ENCODE results near the gene TP53. TPM values are rescaled to one million over a fixed set of nuclear protein-coding genes. Genes with fewer than 3 reads are reported as not detected.

TP53 gene
- polyA plus RNA-seq, 3 donors, result 16.2 to 35.1 (median 25.8) TPM

DNA sequence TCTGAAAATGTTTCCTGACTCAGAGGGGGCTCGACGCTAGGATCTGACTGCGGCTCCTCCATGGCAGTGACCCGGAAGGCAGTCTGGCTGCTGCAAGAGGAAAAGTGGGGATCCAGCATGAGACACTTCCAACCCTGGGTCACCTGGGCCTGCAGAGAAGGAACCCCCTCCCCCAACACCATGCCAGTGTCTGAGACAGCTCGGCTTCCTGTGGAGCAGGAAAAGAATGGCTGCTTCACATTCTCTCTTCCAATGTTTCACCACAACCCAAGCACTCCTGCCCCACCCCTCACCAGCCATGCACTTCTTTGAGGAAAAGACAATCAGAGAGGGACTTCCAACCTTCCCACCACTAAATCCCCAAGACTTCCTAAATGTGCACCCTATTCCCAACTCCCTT, 10.8 kb downstream of the TP53 start:
- H3K27me3 Mint-ChIP-seq (ENCODE audit: low read depth in 3 of 3), result peaks cover 0 to 3% (median 0%) of the 10 kb centered on the region in 3 donors
- intact Hi-C loops (cut with micrococcal nuclease), result no loop called here
- TF ChIP-seq, protein P1, sequence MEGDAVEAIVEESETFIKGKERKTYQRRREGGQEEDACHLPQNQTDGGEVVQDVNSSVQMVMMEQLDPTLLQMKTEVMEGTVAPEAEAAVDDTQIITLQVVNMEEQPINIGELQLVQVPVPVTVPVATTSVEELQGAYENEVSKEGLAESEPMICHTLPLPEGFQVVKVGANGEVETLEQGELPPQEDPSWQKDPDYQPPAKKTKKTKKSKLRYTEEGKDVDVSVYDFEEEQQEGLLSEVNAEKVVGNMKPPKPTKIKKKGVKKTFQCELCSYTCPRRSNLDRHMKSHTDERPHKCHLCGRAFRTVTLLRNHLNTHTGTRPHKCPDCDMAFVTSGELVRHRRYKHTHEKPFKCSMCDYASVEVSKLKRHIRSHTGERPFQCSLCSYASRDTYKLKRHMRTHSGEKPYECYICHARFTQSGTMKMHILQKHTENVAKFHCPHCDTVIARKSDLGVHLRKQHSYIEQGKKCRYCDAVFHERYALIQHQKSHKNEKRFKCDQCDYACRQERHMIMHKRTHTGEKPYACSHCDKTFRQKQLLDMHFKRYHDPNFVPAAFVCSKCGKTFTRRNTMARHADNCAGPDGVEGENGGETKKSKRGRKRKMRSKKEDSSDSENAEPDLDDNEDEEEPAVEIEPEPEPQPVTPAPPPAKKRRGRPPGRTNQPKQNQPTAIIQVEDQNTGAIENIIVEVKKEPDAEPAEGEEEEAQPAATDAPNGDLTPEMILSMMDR (IDR thresholded peaks at IDR 0.05), result no peak
- Histone ChIP-seq H3K4me2 (replicated peaks; ENCODE audit: extremely low read depth, low read length, poor library complexity, severe bottlenecking) (no peak overlapping the region), H3K79me2 (ENCODE audit: insufficient read depth, low read length) (peaks cover 18% of the 10 kb centered on the region), H3K27ac (ENCODE audit: low read depth in 1 of 2, low read length in 2 of 2) (no peak overlapping the region), H3K4me3 (replicated peaks in 1 of 3; ENCODE audit: low read depth in 2 of 3, low read length in 3 of 3) (no peak overlapping the region), H4K20me1 (ENCODE audit: insufficient read depth, low read length) (peaks cover 40% of the 10 kb centered on the region), H3K36me3 (replicated peaks in 1 of 2; ENCODE audit: control insufficient read depth in 1 of 2, insufficient read depth in 2 of 2, low read length in 2 of 2) (peaks cover 37 to 51% of the 10 kb centered on the region in 2 donors), H3K9ac (ENCODE audit: insufficient read depth, low read length, poor library complexity, severe bottlenecking) (no peak overlapping the region), H2AFZ (ENCODE audit: insufficient read depth, low read depth, low read length, poor library complexity, severe bottlenecking) (no peak overlapping the region), H3K4me1 (ENCODE audit: control insufficient read depth in 1 of 2, insufficient read depth in 2 of 2, low read length in 2 of 2) (no peaks in the 10 kb centered on the region), H3K27me3 (ENCODE audit: control insufficient read depth in 2 of 2, insufficient read depth in 2 of 2, low read length in 2 of 2) (no peaks in the 10 kb centered on the region), H3K9me3 (replicated peaks in 1 of 2; ENCODE audit: control insufficient read depth in 1 of 2, insufficient read depth in 1 of 2, low read length in 2 of 2) (peaks cover 10 to 16% of the 10 kb centered on the region in 2 donors)
- H3K4me1 Mint-ChIP-seq, result no peaks in the 10 kb centered on the region
- H3K36me3 Mint-ChIP-seq, result peaks cover 43 to 59% of the 10 kb centered on the region in 2 donors
- no peak overlapping the region for H3K4me3 Mint-ChIP-seq
- WGBS (ENCODE audit: insufficient coverage), result 96% methylated on average over 5 of the region's 5 CpGs
- no peak for DNase-seq
- H3K27ac Mint-ChIP-seq, result peak overlapping the region in 1 of 7 donors; percentile 61
- H3K9me3 Mint-ChIP-seq, result peaks cover 9 to 23% (median 14%) of the 10 kb centered on the region in 7 donors

DNA sequence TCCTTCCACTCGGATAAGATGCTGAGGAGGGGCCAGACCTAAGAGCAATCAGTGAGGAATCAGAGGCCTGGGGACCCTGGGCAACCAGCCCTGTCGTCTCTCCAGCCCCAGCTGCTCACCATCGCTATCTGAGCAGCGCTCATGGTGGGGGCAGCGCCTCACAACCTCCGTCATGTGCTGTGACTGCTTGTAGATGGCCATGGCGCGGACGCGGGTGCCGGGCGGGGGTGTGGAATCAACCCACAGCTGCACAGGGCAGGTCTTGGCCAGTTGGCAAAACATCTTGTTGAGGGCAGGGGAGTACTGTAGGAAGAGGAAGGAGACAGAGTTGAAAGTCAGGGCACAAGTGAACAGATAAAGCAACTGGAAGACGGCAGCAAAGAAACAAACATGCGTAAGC, 12.4 kb downstream of the TP53 start:
- Mint-ChIP-seq H3K27ac (peak overlapping the region in 1 of 7 donors; percentile 15), H3K9me3 (peaks cover 9 to 23% (median 14%) of the 10 kb centered on the region in 7 donors), H3K4me3 (no peak overlapping the region), H3K27me3 (ENCODE audit: low read depth in 3 of 3) (peaks cover 0 to 3% (median 0%) of the 10 kb centered on the region in 3 donors), H3K4me1 (no peaks in the 10 kb centered on the region), H3K36me3 (peaks cover 57 to 75% of the 10 kb centered on the region in 2 donors)
- Histone ChIP-seq H3K4me1 (ENCODE audit: control insufficient read depth in 1 of 2, insufficient read depth in 2 of 2, low read length in 2 of 2) (no peaks in the 10 kb centered on the region), H2AFZ (ENCODE audit: insufficient read depth, low read depth, low read length, poor library complexity, severe bottlenecking) (no peak overlapping the region), H3K36me3 (replicated peaks in 1 of 2; ENCODE audit: control insufficient read depth in 1 of 2, insufficient read depth in 2 of 2, low read length in 2 of 2) (peaks cover 52 to 67% of the 10 kb centered on the region in 2 donors), H4K20me1 (ENCODE audit: insufficient read depth, low read length) (peaks cover 28% of the 10 kb centered on the region), H3K9me3 (replicated peaks in 1 of 2; ENCODE audit: control insufficient read depth in 1 of 2, insufficient read depth in 1 of 2, low read length in 2 of 2) (peaks cover 10 to 16% of the 10 kb centered on the region in 2 donors), H3K4me2 (replicated peaks; ENCODE audit: extremely low read depth, low read length, poor library complexity, severe bottlenecking) (no peak overlapping the region), H3K79me2 (ENCODE audit: insufficient read depth, low read length) (peaks cover 7% of the 10 kb centered on the region), H3K4me3 (replicated peaks in 1 of 3; ENCODE audit: low read depth in 2 of 3, low read length in 3 of 3) (no peak overlapping the region), H3K27me3 (ENCODE audit: control insufficient read depth in 2 of 2, insufficient read depth in 2 of 2, low read length in 2 of 2) (no peaks in the 10 kb centered on the region), H3K9ac (ENCODE audit: insufficient read depth, low read length, poor library complexity, severe bottlenecking) (no peak overlapping the region), H3K27ac (ENCODE audit: low read depth in 1 of 2, low read length in 2 of 2) (no peak overlapping the region)
- over 99% methylated on average over 12 of the region's 14 CpGs for WGBS (ENCODE audit: insufficient coverage)
- DNase-seq, result no peak
- intact Hi-C loops (cut with micrococcal nuclease), result no loop called here
- TF ChIP-seq, protein P1 (IDR thresholded peaks at IDR 0.05), result no peak

All from CD14-positive monocyte (primary cell).